SJCRH30 (cell line): ENCODE data around the gene EPG5. TPM values are rescaled to one million over a fixed set of nuclear protein-coding genes. Genes with fewer than 3 reads are reported as not detected.

ENCODE experiments used
- DNase-seq, 2 experiments: peaks; one replicate each; pipeline ENCODE4 v3.0.0-alpha.2; 2015 to 2020
- H3K27ac ChIP-seq: fragments of 250-450 bp; sonication (Bioruptor Pico); 2 replicates; pipeline ENCODE4 v1.5.1; 2020; ENCODE audit warnings: mild to moderate bottlenecking, moderate library complexity
- H3K27me3 ChIP-seq: fragments of 250-450 bp; sonication (Bioruptor Pico); 2 replicates; pipeline ENCODE4 v1.5.1; 2020; ENCODE audit warnings: mild to moderate bottlenecking, moderate library complexity
- H3K36me3 ChIP-seq: fragments of 250-450 bp; sonication (Bioruptor Pico); 2 replicates; pipeline ENCODE4 v1.5.1; 2020; ENCODE audit warnings: mild to moderate bottlenecking, moderate library complexity
- H3K4me1 ChIP-seq: fragments of 250-450 bp; sonication (Bioruptor Pico); 2 replicates; pipeline ENCODE4 v1.5.1; 2020; ENCODE audit warnings: mild to moderate bottlenecking, moderate library complexity
- H3K4me3 ChIP-seq: fragments of 250-450 bp; sonication (Bioruptor Pico); 2 replicates; pipeline ENCODE4 v1.5.1; 2020; ENCODE audit warnings: mild to moderate bottlenecking, moderate library complexity
- H3K9me3 ChIP-seq: fragments of 250-450 bp; sonication (Bioruptor Pico); replicated peaks from 2 replicates; pipeline ENCODE4 v1.5.1; 2020; ENCODE audit warnings: mild to moderate bottlenecking, moderate library complexity
- total RNA-seq: library from RNA; depleted of rRNA; stranded (reverse); fragments of >200 nt; shearing (Covaris generic); gene quantifications from 2 replicates; pipeline ENCODE4 v1.2.3, GENCODE V29; 2014; rRNA removed

EPG5 gene, protein sequence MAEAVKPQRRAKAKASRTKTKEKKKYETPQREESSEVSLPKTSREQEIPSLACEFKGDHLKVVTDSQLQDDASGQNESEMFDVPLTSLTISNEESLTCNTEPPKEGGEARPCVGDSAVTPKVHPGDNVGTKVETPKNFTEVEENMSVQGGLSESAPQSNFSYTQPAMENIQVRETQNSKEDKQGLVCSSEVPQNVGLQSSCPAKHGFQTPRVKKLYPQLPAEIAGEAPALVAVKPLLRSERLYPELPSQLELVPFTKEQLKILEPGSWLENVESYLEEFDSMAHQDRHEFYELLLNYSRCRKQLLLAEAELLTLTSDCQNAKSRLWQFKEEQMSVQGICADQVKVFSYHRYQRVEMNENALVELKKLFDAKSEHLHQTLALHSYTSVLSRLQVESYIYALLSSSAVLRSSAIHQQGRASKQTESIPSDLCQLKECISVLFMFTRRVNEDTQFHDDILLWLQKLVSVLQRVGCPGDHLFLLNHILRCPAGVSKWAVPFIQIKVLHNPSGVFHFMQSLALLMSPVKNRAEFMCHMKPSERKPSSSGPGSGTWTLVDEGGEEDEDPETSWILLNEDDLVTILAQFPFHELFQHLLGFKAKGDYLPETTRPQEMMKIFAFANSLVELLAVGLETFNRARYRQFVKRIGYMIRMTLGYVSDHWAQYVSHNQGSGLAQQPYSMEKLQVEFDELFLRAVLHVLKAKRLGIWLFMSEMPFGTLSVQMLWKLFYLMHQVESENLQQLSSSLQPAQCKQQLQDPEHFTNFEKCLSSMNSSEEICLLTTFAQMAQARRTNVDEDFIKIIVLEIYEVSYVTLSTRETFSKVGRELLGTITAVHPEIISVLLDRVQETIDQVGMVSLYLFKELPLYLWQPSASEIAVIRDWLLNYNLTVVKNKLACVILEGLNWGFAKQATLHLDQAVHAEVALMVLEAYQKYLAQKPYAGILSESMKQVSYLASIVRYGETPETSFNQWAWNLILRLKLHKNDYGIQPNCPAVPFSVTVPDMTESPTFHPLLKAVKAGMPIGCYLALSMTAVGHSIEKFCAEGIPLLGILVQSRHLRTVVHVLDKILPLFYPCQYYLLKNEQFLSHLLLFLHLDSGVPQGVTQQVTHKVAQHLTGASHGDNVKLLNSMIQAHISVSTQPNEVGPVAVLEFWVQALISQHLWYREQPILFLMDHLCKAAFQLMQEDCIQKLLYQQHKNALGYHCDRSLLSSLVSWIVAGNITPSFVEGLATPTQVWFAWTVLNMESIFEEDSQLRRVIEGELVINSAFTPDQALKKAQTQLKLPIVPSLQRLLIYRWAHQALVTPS (N-terminal part only)
- total RNA-seq: 6.5 and 8.7 TPM in 2 replicates

DNA sequence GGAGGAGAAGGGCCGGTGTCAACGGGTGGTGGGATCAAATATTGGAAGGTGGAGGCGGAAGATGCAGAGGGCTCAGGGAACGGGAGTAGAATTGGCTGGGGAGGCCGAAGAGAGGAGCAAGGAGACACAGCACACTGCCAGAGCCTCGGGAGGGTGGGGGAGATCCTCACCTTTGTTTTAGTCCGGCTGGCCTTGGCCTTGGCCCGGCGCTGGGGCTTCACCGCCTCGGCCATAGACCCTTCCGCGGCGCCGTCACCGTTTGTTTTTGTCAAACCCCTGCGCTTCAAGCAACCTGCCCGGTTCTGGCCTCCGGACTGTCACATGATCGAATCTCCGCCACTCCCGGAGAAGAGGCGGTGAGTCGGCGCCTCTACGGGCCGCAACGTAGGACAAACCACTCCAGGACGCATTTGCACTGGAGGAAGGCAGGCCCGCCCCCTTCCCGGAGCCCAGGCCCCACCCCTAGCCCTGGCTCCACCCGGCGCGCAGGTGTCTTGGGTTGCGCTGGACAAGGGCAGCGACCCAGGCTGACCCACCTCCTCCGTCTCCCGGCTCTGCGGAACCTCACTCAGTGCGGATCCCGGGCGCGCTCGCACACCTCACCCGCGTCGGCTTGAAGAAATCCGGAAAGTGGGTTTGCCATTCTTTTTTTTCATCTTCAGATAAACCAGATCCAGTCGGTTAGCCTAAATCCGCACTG, at the start of gene EPG5:
TSS of gene EPG5 (minus strand) at position 323 of the 700 bp plus-strand sequence. CDS start at position 233, 90 bp downstream.
- Histone ChIP-seq H3K27me3 (no peaks in the 10 kb centered on the region), H3K9me3 (no peaks in the 10 kb centered on the region), H3K36me3 (no peaks in the 10 kb centered on the region), H3K4me3 (peak within 1 kb of the TSS; percentile 87), H3K27ac (no peak within 1 kb of the TSS), H3K4me1 (no peaks in the 10 kb centered on the region)
- DNase-seq: peak; percentile 81 to 82

DNA sequence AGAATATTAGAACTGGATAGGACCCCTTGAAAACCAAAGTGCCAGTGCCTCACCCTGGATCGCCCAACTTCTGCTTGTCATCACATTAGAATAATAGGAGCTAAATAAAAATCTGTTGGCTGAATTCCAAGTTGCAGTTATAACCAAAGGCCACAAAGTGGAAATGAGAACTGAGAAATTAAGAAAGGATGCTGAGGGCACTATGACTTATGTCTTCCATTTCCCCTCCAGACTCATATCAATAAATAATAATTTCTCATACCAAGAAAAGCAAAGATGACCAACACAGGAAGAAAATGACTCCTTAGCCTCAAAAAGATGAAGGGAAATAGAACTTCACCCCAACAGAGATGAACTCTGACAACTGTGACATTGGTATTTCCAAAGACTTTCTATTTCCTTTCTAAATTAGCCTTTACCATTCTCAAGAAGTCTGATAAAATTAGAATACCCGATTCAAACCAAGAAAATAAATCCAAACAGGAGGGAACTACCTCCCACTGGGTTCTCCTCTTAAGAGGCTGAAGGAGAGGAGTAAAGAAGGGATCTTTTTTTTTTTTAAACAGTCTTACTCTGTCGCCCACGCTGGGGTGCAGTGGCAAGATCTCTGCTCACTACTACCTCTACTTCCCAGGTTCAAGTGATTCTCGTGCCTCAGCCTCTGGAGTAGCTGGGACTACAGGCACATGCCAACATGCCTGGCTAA, 46.5 kb upstream of the EPG5 start:
- Histone ChIP-seq H3K4me3 (no peak overlapping the region), H3K27ac (no peak overlapping the region), H3K9me3 (no peaks in the 10 kb centered on the region), H3K27me3 (no peaks in the 10 kb centered on the region), H3K36me3 (no peaks in the 10 kb centered on the region), H3K4me1 (no peaks in the 10 kb centered on the region)
- DNase-seq: no peak

DNA sequence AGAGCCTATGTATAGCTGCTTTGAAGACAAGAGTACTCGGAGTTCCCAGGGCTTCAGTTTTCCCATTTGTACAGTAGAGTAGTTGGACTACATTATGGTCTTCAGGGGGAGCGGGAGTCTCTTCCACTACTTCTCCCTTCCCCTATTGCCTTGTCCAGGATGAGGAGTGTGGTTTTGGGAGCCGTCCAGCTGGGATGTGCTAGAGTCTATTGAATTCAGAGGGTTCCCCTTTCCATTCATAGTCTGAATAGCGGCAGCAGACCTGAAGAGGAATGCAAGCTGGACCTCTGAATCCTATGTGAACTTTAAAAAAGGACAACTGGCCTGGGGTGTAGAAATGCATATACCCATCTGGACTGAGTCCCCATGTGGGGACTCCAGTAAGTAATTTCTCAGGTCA, 43.5 kb upstream of the EPG5 start:
- Histone ChIP-seq H3K4me1 (no peaks in the 10 kb centered on the region), H3K27me3 (no peaks in the 10 kb centered on the region), H3K4me3 (no peak overlapping the region)

DNA sequence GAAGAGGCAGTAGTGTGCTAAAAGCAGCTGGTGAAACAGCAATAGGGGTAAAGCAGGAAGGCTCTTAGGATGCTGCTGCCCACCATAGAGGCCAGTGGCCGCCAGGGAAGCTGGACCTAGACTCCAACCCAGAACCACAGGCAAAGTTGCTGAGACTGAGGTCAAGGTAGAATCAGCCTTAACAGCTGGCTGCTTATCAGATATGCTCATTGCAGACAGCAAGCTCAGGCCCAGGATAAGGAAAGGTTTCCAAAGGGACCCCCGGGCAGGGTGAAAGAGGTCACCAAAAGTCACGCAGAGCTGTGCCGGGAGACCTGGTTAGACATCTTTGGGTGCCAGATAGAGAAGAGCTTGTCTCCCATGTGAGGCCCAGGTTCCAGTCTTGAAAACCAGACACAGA, 42.9 kb upstream of the EPG5 start:
- Histone ChIP-seq H3K27ac (no peak overlapping the region), H3K27me3 (no peaks in the 10 kb centered on the region), H3K4me3 (no peak overlapping the region), H3K36me3 (no peaks in the 10 kb centered on the region), H3K4me1 (no peaks in the 10 kb centered on the region), H3K9me3 (no peaks in the 10 kb centered on the region)
- DNase-seq: no peak

More for the DNA sequence above, 43.5 kb upstream of the EPG5 start:
- H3K9me3 ChIP-seq: no peaks in the 10 kb centered on the region
- no peaks in the 10 kb centered on the region for H3K36me3 ChIP-seq
- no peak for DNase-seq
- H3K27ac ChIP-seq: no peak overlapping the region

DNA sequence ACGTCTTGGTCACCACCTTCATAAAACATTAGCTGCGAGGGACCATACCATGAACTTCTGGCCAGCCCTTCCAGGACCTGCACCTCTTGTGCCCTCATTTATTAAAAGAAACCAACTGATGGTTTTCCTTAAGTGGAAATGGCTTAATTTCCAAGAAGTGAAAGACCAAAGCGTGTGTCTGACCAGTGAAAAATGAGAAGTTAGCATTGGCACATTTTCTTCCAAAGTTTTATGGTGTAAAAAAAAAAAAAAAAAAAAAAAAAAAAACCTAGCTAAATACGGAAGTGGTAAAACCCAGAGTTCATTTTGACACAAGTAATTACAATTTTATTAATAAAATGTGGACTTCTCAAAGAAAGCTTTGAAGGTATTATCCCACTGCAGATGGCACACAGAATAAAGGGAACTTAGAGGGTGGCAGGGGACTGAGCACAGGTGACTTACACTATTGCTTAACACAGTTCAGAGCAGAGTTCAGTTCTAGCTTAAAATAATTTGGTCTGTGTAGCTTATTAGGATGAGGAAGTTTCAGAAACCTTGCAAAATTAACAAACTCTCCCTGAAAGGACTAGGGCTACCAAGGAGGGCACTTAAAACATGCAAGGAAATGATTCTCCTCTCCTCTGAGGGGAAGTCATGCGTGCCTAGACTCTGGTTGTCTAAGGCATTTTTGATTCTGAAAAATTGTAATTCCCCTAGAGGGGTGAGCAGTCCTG, 42.2 kb upstream of the EPG5 start:
- H3K4me3 ChIP-seq: no peak overlapping the region

DNA sequence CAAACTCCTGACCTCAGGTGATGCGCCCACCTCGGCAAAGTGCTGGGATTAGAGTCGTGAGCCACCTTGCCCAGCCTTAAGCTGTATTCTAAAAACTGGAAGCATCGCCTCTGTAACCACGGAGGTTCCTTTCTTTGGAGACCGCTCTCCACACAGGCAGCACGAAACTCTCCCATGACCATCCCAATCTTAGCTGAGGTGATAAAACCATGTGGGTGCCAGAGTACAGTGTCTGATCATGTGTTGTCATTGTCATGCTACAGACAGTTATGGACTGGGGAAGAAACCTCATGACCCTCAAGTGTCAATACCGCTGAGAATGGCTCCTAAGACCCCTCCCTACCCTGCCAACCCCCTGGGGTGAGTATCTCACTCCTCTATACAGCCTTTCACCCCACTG, 41.4 kb upstream of the EPG5 start:
- Histone ChIP-seq H3K36me3 (no peaks in the 10 kb centered on the region), H3K9me3 (no peaks in the 10 kb centered on the region), H3K4me3 (no peak overlapping the region), H3K4me1 (no peaks in the 10 kb centered on the region), H3K27me3 (no peaks in the 10 kb centered on the region), H3K27ac (no peak overlapping the region)
- no peak for DNase-seq

More for the DNA sequence above, 42.2 kb upstream of the EPG5 start:
- Histone ChIP-seq H3K27me3 (no peaks in the 10 kb centered on the region), H3K27ac (no peak overlapping the region), H3K36me3 (no peaks in the 10 kb centered on the region), H3K4me1 (no peaks in the 10 kb centered on the region), H3K9me3 (no peaks in the 10 kb centered on the region)
- DNase-seq: no peak

DNA sequence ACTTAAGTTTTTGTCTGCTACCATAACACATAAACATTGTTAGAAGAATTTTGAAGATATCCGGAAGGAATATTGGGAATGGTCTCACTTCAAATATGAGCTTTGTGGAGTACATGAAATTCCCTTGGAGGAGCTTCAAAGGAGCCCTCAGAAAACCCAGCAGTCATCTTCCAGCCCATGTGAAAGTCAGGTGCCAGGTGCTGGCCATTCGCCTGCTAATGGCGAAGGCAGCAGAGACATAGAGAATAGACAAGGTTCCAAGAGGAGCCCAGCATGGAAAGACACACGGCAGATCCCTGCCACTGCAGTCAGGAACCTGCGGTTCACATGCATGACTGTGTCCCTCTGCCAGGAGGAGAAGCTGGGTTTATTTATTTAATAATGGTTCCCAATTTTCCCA, 40.0 kb upstream of the EPG5 start:
- Histone ChIP-seq H3K36me3 (no peaks in the 10 kb centered on the region), H3K27me3 (no peaks in the 10 kb centered on the region), H3K27ac (no peak overlapping the region), H3K4me1 (no peaks in the 10 kb centered on the region), H3K9me3 (no peaks in the 10 kb centered on the region), H3K4me3 (no peak overlapping the region)
- DNase-seq: no peak

DNA sequence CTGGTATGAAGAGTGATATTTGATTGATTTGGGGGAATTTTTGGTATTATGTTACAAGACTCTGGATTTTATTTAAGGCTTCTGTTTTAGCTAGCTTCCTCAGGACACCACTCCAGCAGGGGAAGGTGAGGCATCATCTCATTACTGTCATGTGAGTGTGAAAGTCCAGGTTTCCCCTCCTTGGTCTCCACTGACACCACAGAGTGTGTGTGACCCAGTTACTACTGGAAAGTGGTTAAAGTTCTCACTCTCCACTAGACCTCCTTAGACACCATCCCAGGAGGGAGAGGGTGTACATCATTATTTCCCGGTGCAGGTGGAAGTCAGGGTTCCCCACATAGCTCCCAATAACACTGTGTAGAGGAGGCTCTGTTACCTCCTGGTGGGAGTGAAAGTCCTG, 35.8 kb upstream of the EPG5 start:
- H3K4me1 ChIP-seq: no peaks in the 10 kb centered on the region
- no peaks in the 10 kb centered on the region for H3K36me3 ChIP-seq
- no peak overlapping the region for H3K4me3 ChIP-seq
- no peak for DNase-seq
- no peaks in the 10 kb centered on the region for H3K27me3 ChIP-seq
- no peak overlapping the region for H3K27ac ChIP-seq
- no peaks in the 10 kb centered on the region for H3K9me3 ChIP-seq

DNA sequence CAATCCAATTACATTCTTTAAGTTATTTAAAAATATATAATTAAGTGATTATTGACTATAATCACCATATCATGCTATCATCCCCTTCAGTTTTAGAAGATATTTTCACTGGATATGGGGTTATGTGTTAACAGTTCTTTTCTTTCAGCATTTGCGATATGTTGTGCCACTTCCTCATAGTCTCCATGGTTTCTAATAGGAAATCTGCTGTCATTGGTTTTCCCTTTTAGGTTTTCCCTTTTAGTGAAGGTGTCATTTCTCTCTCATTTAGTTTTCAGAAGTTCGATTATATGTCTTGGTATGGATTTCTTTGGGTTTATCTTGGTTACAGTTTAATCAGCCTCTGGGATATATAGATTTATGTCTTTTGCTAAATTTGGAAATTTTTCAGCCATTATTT, 34.8 kb upstream of the EPG5 start:
- no peak for DNase-seq
- Histone ChIP-seq H3K9me3 (no peaks in the 10 kb centered on the region), H3K36me3 (no peaks in the 10 kb centered on the region), H3K4me3 (no peak overlapping the region), H3K4me1 (no peaks in the 10 kb centered on the region), H3K27ac (no peak overlapping the region), H3K27me3 (no peaks in the 10 kb centered on the region)

DNA sequence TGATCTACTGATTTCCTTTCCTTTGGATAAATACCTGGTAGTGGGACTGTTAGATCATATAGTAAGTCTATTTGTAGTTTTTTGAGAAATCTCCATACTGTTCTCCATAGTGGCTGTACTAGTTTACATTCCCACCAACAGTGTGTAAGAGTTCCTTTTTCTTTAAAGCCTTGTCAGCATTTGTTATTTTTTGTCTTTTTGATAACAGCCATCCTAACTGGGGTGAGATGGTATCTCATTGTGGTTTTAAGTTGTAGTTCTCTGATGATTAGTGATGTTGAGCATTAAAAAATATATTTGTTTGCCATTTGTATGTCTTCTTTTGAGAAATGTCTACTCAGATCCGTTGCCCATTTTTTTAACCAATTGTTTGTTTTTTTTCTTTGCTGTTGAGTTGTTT, 33.9 kb upstream of the EPG5 start:
- Histone ChIP-seq H3K4me1 (no peaks in the 10 kb centered on the region), H3K4me3 (no peak overlapping the region), H3K27me3 (no peaks in the 10 kb centered on the region), H3K27ac (no peak overlapping the region), H3K36me3 (no peaks in the 10 kb centered on the region), H3K9me3 (no peaks in the 10 kb centered on the region)
- DNase-seq: no peak

DNA sequence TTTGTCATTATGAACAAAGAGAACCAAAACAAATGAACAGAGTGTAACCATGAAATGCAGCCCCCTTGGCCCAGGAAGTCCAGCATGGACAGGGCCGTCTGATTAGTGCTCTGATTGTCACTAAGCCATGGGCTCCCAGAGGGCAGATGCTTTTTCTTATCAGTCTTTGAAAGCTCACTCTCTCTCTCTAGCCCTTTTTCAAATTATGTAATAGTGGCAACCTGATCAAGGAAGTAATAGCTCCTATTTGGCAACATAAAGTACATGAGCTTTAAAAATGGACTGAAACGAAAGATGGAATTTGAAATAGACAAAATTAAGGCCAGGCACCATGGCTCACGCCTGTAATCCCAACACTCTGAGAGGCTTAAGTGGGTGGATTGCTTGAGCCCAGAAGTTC, 32.4 kb upstream of the EPG5 start:
- H3K27me3 ChIP-seq: no peaks in the 10 kb centered on the region
- no peak for DNase-seq
- H3K4me1 ChIP-seq: no peaks in the 10 kb centered on the region
- no peaks in the 10 kb centered on the region for H3K36me3 ChIP-seq
- no peaks in the 10 kb centered on the region for H3K9me3 ChIP-seq
- H3K27ac ChIP-seq: no peak overlapping the region
- no peak overlapping the region for H3K4me3 ChIP-seq

DNA sequence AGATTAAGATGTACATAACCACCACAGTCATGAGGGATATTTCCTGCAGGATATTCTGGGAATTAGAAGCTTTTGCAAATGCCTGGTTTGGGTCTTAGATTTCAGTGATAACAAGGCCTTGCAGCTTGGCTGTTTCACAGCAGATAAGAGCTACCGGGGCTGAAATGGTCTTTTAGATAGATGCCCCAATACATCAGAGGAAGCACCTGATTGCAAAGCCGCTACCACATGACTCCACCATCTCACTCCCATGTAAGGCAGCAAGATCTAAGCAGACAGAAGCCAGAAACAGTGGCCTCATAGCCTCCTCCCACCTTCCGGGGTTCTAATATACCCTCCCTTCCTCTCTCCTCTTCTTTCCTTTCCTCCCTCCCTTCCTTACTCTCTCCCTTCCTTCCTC, 31.1 kb upstream of the EPG5 start:
- Histone ChIP-seq H3K4me3 (no peak overlapping the region), H3K27ac (no peak overlapping the region), H3K9me3 (no peaks in the 10 kb centered on the region), H3K36me3 (no peaks in the 10 kb centered on the region), H3K27me3 (no peaks in the 10 kb centered on the region), H3K4me1 (no peaks in the 10 kb centered on the region)
- DNase-seq: no peak

DNA sequence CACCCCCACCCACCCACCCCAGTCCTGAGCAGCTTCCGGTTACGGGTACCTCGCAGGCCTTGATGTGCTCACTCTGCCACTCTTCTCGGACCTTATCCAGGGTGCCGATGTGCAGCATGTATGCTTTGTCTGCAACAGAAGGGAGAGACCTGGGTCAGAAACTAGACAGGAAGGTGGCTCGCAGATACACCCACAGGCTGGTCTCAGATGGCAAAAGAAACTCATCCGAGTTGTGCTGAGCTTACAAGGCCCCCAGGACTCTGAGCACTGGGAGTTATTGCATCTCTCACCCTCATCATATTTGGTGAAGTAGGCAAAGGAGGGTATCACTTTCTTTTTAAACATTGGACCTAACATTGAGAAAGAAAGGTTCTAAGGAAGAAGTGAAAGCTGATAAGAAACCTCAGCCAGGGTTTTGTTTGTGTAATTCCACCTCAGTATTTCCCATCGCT, 30.6 kb upstream of the EPG5 start:
- DNase-seq: no peak
- no peak overlapping the region for H3K4me3 ChIP-seq
- no peak overlapping the region for H3K27ac ChIP-seq
- no peaks in the 10 kb centered on the region for H3K27me3 ChIP-seq
- no peaks in the 10 kb centered on the region for H3K36me3 ChIP-seq
- H3K4me1 ChIP-seq: no peaks in the 10 kb centered on the region
- no peaks in the 10 kb centered on the region for H3K9me3 ChIP-seq
